ENCODE data around the gene WDR33.

The WDR33 gene

GRCh38 chr2:127762846-127763245, 48.1 kb downstream of the WDR33 start:
- TF ChIP-seq ZNF8 (CRISPR knock-in tag; IDR thresholded peaks at IDR 0.05): no peak
- TF ChIP-seq, protein P1, sequence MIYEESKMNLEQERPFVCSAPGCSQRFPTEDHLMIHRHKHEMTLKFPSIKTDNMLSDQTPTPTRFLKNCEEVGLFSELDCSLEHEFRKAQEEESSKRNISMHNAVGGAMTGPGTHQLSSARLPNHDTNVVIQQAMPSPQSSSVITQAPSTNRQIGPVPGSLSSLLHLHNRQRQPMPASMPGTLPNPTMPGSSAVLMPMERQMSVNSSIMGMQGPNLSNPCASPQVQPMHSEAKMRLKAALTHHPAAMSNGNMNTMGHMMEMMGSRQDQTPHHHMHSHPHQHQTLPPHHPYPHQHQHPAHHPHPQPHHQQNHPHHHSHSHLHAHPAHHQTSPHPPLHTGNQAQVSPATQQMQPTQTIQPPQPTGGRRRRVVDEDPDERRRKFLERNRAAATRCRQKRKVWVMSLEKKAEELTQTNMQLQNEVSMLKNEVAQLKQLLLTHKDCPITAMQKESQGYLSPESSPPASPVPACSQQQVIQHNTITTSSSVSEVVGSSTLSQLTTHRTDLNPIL (CRISPR knock-in tag; IDR thresholded peaks at IDR 0.05; ENCODE audit: low read depth): no peak
- TF ChIP-seq SNAI2 (CRISPR knock-in tag; IDR thresholded peaks at IDR 0.05): no peak
- TF ChIP-seq ZFP3 (CRISPR knock-in tag; IDR thresholded peaks at IDR 0.05): no peak
- TF ChIP-seq ARNTL (CRISPR knock-in tag; IDR thresholded peaks at IDR 0.05; ENCODE audit: borderline replicate concordance, low read depth): no peak
- TF ChIP-seq, protein P2, sequence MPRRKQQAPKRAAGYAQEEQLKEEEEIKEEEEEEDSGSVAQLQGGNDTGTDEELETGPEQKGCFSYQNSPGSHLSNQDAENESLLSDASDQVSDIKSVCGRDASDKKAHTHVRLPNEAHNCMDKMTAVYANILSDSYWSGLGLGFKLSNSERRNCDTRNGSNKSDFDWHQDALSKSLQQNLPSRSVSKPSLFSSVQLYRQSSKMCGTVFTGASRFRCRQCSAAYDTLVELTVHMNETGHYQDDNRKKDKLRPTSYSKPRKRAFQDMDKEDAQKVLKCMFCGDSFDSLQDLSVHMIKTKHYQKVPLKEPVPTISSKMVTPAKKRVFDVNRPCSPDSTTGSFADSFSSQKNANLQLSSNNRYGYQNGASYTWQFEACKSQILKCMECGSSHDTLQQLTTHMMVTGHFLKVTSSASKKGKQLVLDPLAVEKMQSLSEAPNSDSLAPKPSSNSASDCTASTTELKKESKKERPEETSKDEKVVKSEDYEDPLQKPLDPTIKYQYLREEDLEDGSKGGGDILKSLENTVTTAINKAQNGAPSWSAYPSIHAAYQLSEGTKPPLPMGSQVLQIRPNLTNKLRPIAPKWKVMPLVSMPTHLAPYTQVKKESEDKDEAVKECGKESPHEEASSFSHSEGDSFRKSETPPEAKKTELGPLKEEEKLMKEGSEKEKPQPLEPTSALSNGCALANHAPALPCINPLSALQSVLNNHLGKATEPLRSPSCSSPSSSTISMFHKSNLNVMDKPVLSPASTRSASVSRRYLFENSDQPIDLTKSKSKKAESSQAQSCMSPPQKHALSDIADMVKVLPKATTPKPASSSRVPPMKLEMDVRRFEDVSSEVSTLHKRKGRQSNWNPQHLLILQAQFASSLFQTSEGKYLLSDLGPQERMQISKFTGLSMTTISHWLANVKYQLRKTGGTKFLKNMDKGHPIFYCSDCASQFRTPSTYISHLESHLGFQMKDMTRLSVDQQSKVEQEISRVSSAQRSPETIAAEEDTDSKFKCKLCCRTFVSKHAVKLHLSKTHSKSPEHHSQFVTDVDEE (CRISPR knock-in tag; IDR thresholded peaks at IDR 0.05): no peak
- TF ChIP-seq ZC3H10 (CRISPR knock-in tag; IDR thresholded peaks at IDR 0.05): no peak
- TF ChIP-seq, protein P3, sequence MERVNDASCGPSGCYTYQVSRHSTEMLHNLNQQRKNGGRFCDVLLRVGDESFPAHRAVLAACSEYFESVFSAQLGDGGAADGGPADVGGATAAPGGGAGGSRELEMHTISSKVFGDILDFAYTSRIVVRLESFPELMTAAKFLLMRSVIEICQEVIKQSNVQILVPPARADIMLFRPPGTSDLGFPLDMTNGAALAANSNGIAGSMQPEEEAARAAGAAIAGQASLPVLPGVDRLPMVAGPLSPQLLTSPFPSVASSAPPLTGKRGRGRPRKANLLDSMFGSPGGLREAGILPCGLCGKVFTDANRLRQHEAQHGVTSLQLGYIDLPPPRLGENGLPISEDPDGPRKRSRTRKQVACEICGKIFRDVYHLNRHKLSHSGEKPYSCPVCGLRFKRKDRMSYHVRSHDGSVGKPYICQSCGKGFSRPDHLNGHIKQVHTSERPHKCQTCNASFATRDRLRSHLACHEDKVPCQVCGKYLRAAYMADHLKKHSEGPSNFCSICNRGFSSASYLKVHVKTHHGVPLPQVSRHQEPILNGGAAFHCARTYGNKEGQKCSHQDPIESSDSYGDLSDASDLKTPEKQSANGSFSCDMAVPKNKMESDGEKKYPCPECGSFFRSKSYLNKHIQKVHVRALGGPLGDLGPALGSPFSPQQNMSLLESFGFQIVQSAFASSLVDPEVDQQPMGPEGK (CRISPR knock-in tag; IDR thresholded peaks at IDR 0.05; ENCODE audit: borderline replicate concordance): no peak
- TF ChIP-seq GLIS3 (CRISPR knock-in tag; IDR thresholded peaks at IDR 0.05): no peak
- TF ChIP-seq POU6F1 (CRISPR knock-in tag; IDR thresholded peaks at IDR 0.05; ENCODE audit: borderline replicate concordance, low read depth): no peak
- no peak for TF ChIP-seq RARB (CRISPR knock-in tag; IDR thresholded peaks at IDR 0.05)
- TF ChIP-seq, protein P4, sequence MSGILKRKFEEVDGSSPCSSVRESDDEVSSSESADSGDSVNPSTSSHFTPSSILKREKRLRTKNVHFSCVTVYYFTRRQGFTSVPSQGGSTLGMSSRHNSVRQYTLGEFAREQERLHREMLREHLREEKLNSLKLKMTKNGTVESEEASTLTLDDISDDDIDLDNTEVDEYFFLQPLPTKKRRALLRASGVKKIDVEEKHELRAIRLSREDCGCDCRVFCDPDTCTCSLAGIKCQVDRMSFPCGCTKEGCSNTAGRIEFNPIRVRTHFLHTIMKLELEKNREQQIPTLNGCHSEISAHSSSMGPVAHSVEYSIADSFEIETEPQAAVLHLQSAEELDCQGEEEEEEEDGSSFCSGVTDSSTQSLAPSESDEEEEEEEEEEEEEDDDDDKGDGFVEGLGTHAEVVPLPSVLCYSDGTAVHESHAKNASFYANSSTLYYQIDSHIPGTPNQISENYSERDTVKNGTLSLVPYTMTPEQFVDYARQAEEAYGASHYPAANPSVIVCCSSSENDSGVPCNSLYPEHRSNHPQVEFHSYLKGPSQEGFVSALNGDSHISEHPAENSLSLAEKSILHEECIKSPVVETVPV (CRISPR knock-in tag; IDR thresholded peaks at IDR 0.05): no peak
- TF ChIP-seq ISL1 (CRISPR knock-in tag; IDR thresholded peaks at IDR 0.05): no peak
- no peak for TF ChIP-seq OSR1 (CRISPR knock-in tag; IDR thresholded peaks at IDR 0.05)
- no peak for TF ChIP-seq BACH2 (CRISPR knock-in tag; IDR thresholded peaks at IDR 0.05; ENCODE audit: borderline replicate concordance)
- no peak for TF ChIP-seq ZNF565 (CRISPR knock-in tag; conservative IDR thresholded peaks at IDR 0.05; ENCODE audit: low read depth)
- TF ChIP-seq TCF4 (CRISPR knock-in tag; IDR thresholded peaks at IDR 0.05; ENCODE audit: borderline replicate concordance): no peak
- no peak for TF ChIP-seq ZNF70 (CRISPR knock-in tag; IDR thresholded peaks at IDR 0.05)
- TF ChIP-seq ZFP30 (CRISPR knock-in tag; IDR thresholded peaks at IDR 0.05): no peak
- ATAC-seq: no peak

- no peak for ATAC-seq
- TF ChIP-seq ISL1 (CRISPR knock-in tag; IDR thresholded peaks at IDR 0.05) (no peak), RARB (CRISPR knock-in tag; IDR thresholded peaks at IDR 0.05) (no peak), CSDC2 (CRISPR knock-in tag; IDR thresholded peaks at IDR 0.05) (no peak), OSR1 (CRISPR knock-in tag; IDR thresholded peaks at IDR 0.05) (no peak), ZNF70 (CRISPR knock-in tag; IDR thresholded peaks at IDR 0.05) (no peak), TCF4 (CRISPR knock-in tag; IDR thresholded peaks at IDR 0.05; ENCODE audit: borderline replicate concordance) (no peak), ZFP30 (CRISPR knock-in tag; IDR thresholded peaks at IDR 0.05) (no peak), POU6F1 (CRISPR knock-in tag; IDR thresholded peaks at IDR 0.05; ENCODE audit: borderline replicate concordance, low read depth) (no peak), PPARA (CRISPR knock-in tag; IDR thresholded peaks at IDR 0.05; ENCODE audit: borderline replicate concordance) (no peak)
- TF ChIP-seq, protein P4 (CRISPR knock-in tag; IDR thresholded peaks at IDR 0.05): no peak
- TF ChIP-seq, protein P1 (CRISPR knock-in tag; IDR thresholded peaks at IDR 0.05; ENCODE audit: low read depth): no peak
- TF ChIP-seq, protein P3 (CRISPR knock-in tag; IDR thresholded peaks at IDR 0.05; ENCODE audit: borderline replicate concordance): no peak
These were observed 48.5 kb downstream of the WDR33 start for GRCh38 chr2:127762441-127762840.

Measured in SK-N-SH treated with all-trans-retinoic acid at 6 μM for 48 hours (cell line).